HG03095 (cell line): ENCODE measurements around the gene ATG5.
A peak's percentile ranks its signal among the peaks of the same experiment; 100 is the strongest.

Experiments used
- ATAC-seq: cut with Tn5 transposase; IDR thresholded peaks from one replicate; pipeline ENCODE4 v1.9.1; 2021; ENCODE audit warnings: moderate library complexity; ENCODE audit not compliant: unreplicated experiment

Gene ATG5

DNA sequence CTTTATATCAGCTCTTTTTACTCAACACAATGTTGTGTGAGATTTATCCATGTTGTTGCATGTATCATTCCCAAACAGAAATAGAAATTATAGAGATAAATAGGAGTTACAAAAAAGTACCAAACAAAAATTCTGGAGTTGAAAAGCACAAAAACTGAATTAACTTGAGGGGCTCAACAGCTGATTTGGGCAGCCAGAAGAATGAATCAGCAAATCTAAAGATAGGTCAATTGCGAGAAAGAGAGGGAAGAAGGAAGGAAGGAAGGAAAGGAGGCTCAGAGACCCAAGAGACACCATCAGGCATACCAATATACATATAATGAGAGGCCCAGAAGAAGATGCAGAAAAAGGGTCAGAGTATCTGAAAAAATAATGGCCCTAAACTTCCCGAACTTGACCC, 98.9 kb downstream of the ATG5 start:
- ATAC-seq, result no peak

DNA sequence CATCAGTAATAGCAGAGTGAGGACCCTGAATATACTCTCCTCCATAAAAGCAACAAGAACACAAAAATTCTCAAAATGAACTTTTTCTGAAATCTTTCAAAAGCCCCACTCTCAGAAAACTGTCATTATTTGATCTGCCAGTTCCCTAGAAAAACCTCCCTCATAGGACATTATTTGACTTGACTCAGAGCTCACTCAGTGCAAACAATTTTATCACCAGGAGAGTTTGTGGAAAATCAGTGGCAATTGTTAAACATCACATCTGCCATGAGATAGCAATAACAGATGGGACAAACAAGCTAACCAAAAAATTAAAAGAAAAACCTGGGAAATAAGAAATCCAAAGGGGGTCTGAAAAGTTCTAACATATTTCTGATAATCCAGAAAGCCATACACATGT, 100.0 kb downstream of the ATG5 start:
- ATAC-seq, result no peak

DNA sequence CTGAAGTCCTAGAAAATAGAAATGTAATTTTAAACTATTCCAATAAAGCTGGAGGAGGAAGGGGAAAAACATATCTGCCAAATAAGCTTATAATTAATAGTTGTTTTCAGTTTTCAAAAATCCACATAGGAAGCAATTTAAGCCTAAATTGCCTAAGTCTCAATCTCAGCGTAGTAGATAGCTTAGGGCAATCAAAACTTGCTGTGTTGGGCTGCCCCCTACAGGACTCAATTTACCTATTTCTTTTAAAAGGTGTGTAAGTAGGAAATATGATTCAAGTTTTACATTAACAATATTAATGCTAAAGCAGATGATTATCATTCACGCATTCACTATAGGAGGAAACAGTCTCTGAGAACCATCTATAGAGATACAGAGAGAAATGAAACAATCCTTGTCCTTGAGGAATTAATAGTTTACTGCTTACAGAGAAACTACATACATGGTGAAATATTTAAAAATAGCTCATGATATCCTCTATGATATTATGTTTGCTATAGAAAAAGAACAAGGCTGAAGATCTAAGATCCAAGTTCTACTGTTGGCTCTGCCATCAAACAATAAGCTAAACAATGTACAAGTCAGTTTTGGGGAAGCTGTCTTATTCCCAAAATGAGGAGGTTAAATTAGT, 102.1 kb downstream of the ATG5 start:
- ATAC-seq, result peak; percentile 58

- ATAC-seq, result peak; percentile 84
These were observed 105.1 kb downstream of the ATG5 start for GRCh38 chr6:106220485-106220884.

DNA sequence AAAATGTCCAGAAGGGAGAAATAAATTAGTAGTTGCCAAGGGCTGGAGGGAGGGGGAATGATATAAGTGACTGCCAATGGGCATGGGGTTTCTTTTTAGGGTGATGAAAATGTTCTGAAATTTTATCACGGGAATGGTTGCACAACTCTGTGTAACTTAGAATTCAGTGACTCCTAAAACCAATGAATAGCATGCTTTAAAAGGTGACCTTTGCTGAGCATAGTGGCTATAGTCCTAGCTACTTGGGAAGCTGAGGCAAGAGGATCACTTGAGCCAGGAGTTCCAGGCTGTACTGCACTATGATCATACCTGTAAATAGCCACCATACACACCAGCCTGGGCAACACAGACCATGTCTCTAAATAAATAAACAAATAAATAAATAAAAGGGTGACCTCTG, 109.0 kb downstream of the ATG5 start:
- no peak for ATAC-seq

DNA sequence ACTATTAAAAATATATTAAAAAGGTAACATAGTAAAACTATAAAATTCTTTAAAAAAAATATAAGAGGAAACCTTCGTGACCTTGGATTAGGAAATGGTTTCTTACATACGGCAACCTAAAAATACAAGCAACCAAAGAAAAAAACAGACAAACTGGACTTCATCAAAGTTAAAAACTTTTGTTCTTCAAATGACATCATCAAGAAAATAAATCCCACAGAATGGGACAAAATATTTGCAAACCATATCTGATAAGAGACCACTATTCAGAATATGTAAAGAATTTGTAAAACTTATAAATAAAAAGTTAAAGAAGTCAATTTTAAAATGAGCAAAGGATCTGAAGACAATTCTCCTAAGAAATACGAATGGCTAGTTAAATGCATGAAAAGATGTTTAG, 110.0 kb downstream of the ATG5 start:
- ATAC-seq, result no peak

DNA sequence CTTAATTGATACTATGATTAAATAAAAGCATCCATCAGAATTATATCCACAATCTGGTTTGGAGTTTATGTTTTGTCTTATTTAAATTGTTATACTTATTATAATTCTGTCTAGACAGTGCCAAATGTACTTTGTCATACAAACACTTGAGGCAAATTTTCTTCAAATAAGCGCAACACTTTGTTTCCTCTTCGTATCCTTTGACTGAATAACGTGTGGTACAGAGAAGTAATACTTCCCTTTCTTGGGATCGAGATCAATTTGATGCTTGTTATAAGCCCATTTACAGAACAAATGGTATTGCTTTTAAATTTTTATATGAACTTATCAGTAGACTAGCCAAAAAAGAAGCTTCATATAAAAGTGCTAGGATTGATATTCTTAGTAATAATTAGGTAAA, 111.0 kb downstream of the ATG5 start:
- ATAC-seq, result no peak

DNA sequence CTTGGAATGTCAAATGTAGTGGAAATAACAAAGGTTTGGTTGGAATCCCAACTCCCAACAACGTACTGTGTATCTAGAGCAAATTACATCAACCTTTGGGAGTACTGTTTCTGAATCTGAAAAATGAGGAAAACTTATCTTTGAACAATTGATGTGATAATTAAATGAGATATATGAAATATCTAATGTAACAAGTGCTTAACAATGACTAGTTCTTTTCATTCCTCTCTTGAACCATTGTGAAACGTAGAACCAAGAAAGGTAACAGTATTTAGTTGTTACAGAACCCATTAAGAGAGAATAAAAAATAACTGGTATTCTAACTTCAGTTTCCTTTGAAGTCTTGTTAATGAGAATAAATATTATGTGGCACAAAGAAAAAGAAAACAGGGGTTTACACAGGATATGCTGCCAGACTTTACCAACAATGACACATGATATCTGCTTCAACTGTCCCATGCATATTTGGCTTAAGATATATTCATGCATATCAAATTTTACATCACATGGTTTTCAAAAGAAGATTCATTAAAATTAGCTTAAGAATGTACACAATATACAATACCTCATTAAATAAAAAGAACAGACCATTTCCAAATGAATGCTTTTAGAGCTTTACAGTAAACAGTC, 111.8 kb downstream of the ATG5 start:
- no peak for ATAC-seq

DNA sequence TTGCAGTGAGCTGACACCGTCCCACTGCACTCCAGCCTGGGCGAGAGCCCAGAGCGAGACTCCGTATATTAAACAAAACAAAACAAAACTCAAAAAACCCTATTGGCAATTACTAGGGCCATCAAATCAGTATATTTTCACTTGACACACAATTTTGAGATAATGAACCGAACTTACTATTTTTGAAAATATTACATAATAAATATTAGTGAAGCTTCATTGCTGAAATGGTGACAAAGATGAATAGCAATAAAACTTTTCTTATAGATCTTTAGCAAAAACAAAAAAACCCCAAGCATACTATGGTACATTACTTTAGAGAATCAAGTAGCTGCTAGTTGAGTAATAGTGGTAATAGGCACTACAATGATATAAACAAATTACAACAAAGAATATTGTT, 113.0 kb downstream of the ATG5 start:
- no peak for ATAC-seq

- ATAC-seq, result peak; percentile 78
These were observed 118.7 kb downstream of the ATG5 start for GRCh38 chr6:106206905-106207304.

DNA sequence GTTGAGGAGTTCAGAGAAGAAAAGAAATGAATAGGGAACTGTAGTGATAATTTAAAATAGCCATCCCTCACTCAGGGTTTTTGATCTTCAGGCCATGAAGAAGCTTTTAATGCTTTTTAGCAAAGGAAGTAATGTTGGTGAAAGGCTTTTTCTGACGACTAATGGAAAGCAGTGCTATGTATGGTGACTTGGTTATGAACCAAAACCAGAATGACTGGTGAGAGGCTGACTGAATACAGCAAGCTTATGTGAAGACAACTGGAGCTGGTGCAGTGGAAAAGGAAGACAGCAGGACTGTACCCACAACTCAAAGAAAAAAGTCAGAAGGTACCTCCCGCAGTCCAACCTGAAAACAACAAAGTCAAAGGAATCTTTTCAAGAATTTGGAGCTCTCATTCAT, 120.6 kb downstream of the ATG5 start:
- ATAC-seq, result no peak

- no peak for ATAC-seq
These were observed 125.6 kb downstream of the ATG5 start for GRCh38 chr6:106199998-106200397.

DNA sequence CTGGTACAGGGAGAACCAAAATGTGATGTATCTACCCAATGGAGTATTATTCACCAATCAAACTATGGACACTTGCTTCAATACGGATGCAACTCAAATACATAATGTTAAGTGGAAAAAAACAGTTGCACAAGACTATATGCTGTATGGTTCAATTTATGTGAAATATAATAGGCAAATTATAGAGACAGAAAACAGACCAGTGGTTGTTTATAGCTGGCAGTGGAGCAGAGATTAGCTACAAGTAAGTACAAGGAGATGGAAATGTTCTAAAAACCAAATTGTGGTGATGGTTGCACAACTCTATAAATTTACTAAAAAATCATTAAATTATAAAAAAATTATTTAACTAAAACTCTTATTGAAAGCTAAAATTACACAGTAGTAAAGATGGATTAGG, 126.2 kb downstream of the ATG5 start:
- ATAC-seq, result no peak

DNA sequence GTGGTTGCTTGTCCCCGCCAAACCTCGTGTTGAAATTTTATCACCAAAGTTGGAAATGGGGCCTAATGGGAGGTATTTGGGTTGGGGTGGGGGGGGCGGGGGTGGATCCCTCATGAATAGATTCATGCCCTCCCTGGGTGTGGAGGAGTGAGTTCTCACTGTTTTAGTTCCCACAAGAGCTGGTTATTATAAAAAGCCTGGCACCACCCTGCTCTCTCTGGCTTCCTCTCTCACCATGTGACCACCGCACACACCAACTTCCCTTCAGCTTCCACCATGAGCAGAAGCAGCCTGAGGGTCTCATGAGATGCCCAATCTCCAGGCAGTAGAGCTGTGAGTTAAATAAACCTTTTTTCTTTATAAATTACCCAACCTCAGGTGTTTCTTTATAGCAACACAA, 128.1 kb downstream of the ATG5 start:
- no peak for ATAC-seq

DNA sequence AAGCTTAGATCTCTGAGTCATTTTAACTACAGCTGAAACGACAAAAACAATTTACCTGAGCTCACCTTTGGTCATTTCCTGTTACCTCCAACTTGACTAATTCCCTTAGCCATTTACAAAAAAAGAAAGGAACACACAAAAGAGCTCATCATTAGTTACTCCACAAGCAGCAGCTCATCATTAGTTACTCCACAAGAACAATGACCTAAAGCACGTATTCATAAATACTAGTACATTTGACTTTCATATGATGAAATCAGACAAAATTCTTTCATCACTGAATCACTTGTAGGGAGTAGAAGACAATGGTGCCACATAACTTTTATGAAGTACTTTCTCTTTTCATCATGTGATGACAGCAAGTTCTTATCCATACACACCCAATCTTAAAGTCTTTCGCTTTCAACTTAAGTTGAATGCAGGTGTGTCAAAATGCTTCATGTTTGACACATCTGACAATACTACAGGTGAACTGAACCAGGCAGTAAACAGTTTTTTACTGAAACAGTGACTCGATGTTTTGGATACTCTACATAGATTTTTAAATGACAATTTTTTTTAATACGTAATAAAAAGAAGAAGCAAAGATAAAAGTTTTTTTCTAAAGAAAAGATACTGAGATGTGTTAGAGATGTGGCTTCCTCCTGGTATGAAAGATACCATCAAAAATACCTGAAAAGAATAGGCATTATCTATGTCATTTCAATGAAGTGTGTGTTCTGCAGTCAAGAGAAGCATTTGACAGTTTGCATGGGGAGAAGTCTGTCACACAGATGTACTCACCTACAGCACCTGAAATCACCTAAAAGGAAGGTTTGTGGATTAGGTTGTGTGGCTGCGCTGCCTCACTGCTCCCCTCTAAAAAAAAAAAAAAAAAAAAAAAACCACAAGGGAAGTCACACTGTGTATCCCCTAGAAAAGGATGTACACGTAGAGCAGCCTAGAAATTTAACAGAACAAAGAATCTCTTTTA, 130.3 kb downstream of the ATG5 start:
- ATAC-seq, result no peak

- no peak for ATAC-seq
These were observed 132.7 kb downstream of the ATG5 start for GRCh38 chr6:106192824-106193223.

DNA sequence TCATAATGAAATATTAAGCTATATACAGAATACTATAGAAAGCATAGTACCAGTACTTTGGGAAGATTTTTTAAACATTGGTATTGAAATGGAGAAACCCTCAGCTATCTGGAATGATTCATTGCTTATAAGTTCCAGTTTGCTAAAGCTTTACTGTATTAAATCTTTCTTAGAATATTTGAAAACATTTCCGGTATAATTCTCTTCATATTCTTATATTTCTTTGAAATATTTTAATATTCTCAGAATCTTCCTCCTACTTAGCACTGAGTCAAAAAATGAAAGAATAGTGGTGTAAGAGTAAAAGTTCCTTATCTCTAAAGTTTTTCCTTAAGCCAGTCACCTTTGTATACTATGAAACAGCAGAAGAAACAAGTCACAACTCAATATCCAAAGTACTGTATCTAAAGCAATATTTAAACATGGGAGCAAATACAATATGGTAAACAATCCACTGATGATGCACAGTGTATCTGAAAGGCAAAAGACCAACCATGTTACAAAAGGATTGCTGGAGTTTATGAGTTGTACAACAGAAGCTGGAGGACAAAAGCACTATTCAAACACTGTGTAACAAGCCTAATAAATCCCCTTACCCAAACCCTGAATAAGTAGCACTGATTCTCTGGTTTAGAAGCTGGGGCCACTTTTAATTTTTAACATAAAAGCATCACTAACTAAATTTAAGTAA, 137.3 kb downstream of the ATG5 start:
- ATAC-seq, result no peak

- ATAC-seq, result no peak
These were observed 138.1 kb downstream of the ATG5 start for GRCh38 chr6:106187424-106187982.

GRCh38 chr6:106186714-106187113, 138.8 kb downstream of the ATG5 start:
- ATAC-seq, result no peak

DNA sequence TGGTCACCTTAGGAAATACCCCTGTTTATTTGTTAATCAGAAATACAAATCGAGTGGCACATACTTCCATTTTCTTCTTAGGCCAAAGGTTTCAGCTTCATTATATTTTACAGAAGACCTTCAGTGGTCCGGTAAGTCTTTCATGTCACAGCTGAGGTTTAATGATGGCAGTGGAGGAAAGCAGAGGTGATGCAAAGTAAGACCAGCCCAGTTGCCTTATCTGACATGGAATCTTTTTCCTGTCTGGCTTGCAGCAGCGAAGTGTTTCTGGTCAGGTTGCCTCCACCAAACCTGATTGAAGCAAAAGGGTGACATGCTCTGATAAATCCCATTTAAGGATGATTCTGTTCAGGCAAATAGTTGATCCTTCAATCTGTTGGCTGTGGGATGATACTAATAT, 139.4 kb downstream of the ATG5 start:
- ATAC-seq, result no peak

DNA sequence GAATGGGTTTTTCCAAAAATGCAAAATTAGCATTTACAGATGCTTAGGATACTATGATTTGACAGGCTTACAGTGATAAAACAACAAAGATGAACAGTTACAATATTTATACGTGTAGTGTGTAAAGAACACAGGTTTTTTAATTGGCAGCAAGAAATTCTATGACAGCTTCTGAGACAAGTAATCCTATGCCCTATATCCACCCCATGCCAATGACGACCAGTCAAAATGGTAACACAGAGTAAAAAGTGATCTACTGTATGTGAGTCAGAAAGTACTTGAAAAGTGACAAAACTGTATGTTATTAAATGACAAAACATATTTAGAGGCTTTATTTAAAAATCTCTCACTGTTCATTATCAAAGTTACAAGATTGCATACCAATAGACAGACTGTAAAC, 139.9 kb downstream of the ATG5 start:
- ATAC-seq, result no peak
